Measurements from ENCODE around the gene CHTF18.

The CHTF18 gene

DNA sequence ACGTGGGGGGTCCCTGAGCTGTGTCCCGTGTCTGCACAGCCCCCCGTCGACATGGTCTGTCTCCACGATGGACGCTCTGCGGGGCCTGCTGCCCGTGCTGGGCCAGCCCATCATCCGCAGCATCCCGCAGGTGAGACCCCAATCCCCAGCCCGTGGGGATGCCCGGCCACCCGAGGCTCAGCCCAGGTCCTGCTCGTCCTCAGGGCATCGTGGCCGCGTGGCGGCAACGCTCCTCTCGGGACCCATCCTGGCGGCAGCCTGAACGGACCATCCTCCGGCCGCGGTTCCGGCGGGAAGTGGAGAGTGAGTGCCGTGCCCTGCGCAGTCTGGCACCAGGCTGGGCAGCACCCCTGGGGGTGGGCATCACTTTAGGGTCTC, 22.9 kb upstream of the CHTF18 start:
- TF ChIP-seq, protein P1, sequence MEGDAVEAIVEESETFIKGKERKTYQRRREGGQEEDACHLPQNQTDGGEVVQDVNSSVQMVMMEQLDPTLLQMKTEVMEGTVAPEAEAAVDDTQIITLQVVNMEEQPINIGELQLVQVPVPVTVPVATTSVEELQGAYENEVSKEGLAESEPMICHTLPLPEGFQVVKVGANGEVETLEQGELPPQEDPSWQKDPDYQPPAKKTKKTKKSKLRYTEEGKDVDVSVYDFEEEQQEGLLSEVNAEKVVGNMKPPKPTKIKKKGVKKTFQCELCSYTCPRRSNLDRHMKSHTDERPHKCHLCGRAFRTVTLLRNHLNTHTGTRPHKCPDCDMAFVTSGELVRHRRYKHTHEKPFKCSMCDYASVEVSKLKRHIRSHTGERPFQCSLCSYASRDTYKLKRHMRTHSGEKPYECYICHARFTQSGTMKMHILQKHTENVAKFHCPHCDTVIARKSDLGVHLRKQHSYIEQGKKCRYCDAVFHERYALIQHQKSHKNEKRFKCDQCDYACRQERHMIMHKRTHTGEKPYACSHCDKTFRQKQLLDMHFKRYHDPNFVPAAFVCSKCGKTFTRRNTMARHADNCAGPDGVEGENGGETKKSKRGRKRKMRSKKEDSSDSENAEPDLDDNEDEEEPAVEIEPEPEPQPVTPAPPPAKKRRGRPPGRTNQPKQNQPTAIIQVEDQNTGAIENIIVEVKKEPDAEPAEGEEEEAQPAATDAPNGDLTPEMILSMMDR (IDR thresholded peaks at IDR 0.05; ENCODE audit: insufficient read depth, missing control alignments), result no peak
- FAIRE-seq (no peak), DNase-seq (ENCODE audit: insufficient read length, low spot score) (no peak)

DNA sequence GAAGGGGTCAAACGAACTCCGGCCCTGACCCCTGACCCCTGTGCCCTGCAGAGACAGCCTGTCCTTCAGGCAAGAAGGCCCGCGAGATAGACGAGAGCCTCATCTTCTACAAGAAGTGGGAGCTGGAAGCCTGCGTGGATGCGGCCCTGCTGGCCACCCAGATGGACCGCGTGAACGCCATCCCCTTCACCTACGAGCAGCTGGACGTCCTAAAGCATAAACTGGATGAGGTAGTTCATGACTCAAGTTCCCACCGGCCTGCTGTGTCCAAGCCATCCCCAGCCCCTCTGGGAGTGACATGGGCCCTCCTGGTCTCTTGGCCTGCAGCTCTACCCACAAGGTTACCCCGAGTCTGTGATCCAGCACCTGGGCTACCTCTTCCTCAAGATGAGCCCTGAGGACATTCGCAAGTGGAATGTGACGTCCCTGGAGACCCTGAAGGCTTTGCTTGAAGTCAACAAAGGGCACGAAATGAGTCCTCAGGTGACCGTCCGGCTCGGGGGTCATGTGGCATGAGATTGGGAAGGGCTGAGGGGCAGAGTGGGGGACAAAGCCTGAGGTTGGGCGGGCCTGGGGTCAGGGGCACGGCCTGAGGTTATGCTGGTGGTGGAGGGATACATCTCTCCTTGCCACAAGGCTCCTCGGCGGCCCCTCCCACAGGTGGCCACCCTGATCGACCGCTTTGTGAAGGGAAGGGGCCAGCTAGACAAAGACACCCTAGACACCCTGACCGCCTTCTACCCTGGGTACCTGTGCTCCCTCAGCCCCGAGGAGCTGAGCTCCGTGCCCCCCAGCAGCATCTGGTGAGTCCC, 22.2 kb upstream of the CHTF18 start:
- TF ChIP-seq, protein P1 (IDR thresholded peaks at IDR 0.05; ENCODE audit: insufficient read depth, missing control alignments), result no peak
- no peak for FAIRE-seq
- DNase-seq (ENCODE audit: insufficient read length, low spot score), result no peak

DNA sequence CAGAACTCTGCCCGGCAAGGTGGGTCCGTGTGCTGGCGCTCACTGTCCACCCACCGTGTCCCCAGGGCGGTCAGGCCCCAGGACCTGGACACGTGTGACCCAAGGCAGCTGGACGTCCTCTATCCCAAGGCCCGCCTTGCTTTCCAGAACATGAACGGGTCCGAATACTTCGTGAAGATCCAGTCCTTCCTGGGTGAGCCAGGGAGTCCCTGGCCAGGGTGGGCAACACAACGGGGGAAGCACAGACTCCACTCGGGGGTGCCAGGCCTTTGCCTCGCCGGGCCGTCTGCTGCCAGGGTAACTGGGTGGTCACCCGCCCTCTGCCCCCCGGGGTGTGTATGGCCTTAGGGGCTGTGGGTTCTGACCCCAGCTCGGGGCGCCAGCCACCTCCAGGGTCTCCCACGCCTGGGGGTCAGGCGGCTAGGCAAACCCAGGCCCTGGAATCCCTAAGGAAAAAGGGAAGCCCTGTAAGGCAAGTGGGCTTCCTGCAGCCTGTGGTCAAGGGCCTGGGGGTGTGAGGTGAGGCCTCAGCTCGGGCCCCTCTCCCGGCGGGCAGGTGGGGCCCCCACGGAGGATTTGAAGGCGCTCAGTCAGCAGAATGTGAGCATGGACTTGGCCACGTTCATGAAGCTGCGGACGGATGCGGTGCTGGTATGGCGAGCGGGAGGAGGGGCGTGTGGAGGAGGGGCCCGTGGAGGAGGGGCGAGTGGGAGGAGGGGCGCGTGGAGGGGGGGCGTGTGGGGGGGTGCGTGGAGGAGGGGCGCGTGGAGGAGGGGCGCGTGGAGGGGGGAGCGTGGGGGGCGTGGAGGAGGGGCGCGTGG, 21.4 kb upstream of the CHTF18 start:
- TF ChIP-seq, protein P1 (IDR thresholded peaks at IDR 0.05; ENCODE audit: insufficient read depth, missing control alignments), result no peak

DNA sequence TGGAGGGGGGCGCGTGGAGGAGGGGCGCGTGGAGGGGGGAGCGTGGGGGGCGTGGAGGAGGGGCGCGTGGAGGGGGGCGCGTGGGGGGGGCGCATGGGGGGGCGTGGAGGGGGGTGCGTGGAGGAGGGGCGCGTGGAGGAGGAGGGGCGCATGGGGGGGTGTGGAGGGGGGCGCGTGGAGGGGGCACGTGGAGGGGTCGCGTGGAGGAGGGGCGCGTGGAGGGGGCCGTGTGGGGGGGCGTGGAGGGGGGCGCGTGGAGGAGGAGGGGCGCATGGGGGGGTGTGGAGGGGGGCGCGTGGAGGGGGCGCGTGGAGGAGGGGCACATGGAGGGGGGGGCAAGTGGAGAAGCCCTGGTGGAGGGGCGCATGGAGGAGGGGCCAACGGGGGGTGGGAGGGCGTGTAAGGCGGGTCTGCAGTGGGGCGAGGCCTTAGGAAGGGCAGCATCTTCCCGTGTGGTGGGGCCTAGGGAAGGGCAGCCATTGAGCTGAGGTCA, 20.6 kb upstream of the CHTF18 start:
- FAIRE-seq, result no peak
- DNase-seq (ENCODE audit: insufficient read length, low spot score), result no peak
- TF ChIP-seq, protein P1 (IDR thresholded peaks at IDR 0.05; ENCODE audit: insufficient read depth, missing control alignments), result no peak

More for the DNA sequence above, 21.4 kb upstream of the CHTF18 start:
- FAIRE-seq (no peak), DNase-seq (ENCODE audit: insufficient read length, low spot score) (no peak)

DNA sequence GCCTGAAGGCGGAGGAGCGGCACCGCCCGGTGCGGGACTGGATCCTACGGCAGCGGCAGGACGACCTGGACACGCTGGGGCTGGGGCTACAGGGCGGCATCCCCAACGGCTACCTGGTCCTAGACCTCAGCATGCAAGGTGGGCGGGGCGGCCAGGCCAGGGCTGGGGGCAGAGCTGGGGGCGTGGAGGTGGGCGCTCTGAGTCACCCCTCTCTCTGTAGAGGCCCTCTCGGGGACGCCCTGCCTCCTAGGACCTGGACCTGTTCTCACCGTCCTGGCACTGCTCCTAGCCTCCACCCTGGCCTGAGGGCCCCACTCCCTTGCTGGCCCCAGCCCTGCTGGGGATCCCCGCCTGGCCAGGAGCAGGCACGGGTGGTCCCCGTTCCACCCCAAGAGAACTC, 20.0 kb upstream of the CHTF18 start:
- DNase-seq (ENCODE audit: insufficient read length, low spot score), result no peak
- TF ChIP-seq, protein P1 (IDR thresholded peaks at IDR 0.05; ENCODE audit: insufficient read depth, missing control alignments), result no peak
- FAIRE-seq, result no peak

DNA sequence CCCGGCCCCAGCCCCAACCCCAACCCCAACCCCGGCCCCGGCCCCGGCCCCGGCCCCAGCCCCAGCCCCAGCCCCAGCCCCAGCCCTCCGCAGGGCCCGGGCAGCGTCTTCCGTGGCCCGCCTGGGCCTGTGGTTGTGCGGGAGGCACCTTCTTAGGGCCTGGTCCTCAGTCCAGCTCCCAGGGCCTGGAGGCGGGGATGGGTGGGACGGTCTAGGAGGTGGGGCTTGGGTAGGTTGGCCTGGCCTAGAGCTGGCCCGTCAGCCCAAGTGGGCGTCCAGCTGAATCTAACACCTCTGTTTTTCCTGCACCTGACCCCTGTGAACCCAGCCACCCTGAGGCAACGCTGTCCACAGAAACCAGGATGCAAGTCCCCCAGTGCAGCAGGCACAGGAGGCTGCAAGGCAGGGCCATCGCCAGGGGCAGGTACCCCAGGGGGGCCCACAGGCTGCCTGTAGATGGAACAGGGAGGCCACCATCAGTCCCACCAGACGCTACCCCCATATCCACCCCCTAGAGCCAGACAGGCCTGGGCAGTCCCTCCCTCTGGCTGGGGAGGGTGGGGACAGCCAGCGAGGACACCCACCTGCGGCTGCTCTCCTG, 19.1 kb upstream of the CHTF18 start:
- FAIRE-seq, result no peak
- no peak for DNase-seq (ENCODE audit: insufficient read length, low spot score)
- TF ChIP-seq, protein P1 (IDR thresholded peaks at IDR 0.05; ENCODE audit: insufficient read depth, missing control alignments), result no peak

All from D721Med (cell line).